GM19395 (cell line): ENCODE measurements around the gene IGFBP2.

Source experiments
- ATAC-seq: cut with Tn5 transposase; IDR thresholded peaks from one replicate; pipeline ENCODE4 v1.9.1; 2021; ENCODE audit warnings: mild to moderate bottlenecking, moderate library complexity; ENCODE audit not compliant: unreplicated experiment

Gene IGFBP2

GRCh38 chr2:216661051-216661450, 27.8 kb downstream of the IGFBP2 start:
- no peak for ATAC-seq

GRCh38 chr2:216661639-216662375, 28.6 kb downstream of the IGFBP2 start:
- ATAC-seq = no peak

- ATAC-seq = no peak
Observed at GRCh38 chr2:216663106-216663505, 29.9 kb downstream of the IGFBP2 start.

GRCh38 chr2:216663846-216664245, 30.6 kb downstream of the IGFBP2 start:
- ATAC-seq = no peak

- no peak for ATAC-seq
Observed at GRCh38 chr2:216664593-216665034, 31.4 kb downstream of the IGFBP2 start.

GRCh38 chr2:216665242-216665641, 32.0 kb downstream of the IGFBP2 start:
- no peak for ATAC-seq

- no peak for ATAC-seq
Observed at GRCh38 chr2:216665717-216666116, 32.5 kb downstream of the IGFBP2 start.

GRCh38 chr2:216666461-216667233, 33.4 kb downstream of the IGFBP2 start:
- peak; percentile 90 for ATAC-seq

- ATAC-seq = no peak
Observed at GRCh38 chr2:216670266-216671080, 37.3 kb downstream of the IGFBP2 start.

GRCh38 chr2:216671081-216671411, 37.8 kb downstream of the IGFBP2 start:
- no peak for ATAC-seq

- no peak for ATAC-seq
Observed at GRCh38 chr2:216671791-216672343, 38.6 kb downstream of the IGFBP2 start.

- no peak for ATAC-seq
Observed at GRCh38 chr2:216672466-216672865, 39.2 kb downstream of the IGFBP2 start.

- no peak for ATAC-seq
Observed at GRCh38 chr2:216673021-216673420, 39.8 kb downstream of the IGFBP2 start.

GRCh38 chr2:216673609-216674008, 40.4 kb downstream of the IGFBP2 start:
- no peak for ATAC-seq

- ATAC-seq = no peak
Observed at GRCh38 chr2:216674376-216674775, 41.2 kb downstream of the IGFBP2 start.

- ATAC-seq = no peak
Observed at GRCh38 chr2:216676630-216677029, 43.4 kb downstream of the IGFBP2 start.

GRCh38 chr2:216677439-216678097, 44.3 kb downstream of the IGFBP2 start:
- ATAC-seq = no peak

GRCh38 chr2:216678098-216678465, 44.9 kb downstream of the IGFBP2 start:
- ATAC-seq = no peak

GRCh38 chr2:216678813-216679657, 45.8 kb downstream of the IGFBP2 start:
- ATAC-seq = no peak

- ATAC-seq = no peak
Observed at GRCh38 chr2:216679658-216680024, 46.4 kb downstream of the IGFBP2 start.
